ENCODE results near the gene CNGA3.

GRCh38 chr2:98383166-98383565 is 36.9 kb downstream of the CNGA3 start:
- TF ChIP-seq, protein P1, sequence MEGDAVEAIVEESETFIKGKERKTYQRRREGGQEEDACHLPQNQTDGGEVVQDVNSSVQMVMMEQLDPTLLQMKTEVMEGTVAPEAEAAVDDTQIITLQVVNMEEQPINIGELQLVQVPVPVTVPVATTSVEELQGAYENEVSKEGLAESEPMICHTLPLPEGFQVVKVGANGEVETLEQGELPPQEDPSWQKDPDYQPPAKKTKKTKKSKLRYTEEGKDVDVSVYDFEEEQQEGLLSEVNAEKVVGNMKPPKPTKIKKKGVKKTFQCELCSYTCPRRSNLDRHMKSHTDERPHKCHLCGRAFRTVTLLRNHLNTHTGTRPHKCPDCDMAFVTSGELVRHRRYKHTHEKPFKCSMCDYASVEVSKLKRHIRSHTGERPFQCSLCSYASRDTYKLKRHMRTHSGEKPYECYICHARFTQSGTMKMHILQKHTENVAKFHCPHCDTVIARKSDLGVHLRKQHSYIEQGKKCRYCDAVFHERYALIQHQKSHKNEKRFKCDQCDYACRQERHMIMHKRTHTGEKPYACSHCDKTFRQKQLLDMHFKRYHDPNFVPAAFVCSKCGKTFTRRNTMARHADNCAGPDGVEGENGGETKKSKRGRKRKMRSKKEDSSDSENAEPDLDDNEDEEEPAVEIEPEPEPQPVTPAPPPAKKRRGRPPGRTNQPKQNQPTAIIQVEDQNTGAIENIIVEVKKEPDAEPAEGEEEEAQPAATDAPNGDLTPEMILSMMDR (conservative IDR thresholded peaks at IDR 0.05 in 1 of 2, IDR thresholded peaks at IDR 0.05 in 1 of 2; ENCODE audit: extremely low read depth in 1 of 2, insufficient read depth in 1 of 2, low read depth in 1 of 2, low read length in 2 of 2) = no peak
- no peak for TF ChIP-seq EZH2 (IDR thresholded peaks at IDR 0.05; ENCODE audit: borderline replicate concordance, low read length)

All from mammary epithelial cell (primary cell).